Mesendoderm (in vitro differentiated cells): ENCODE data around the gene F2R.
A peak's percentile ranks its signal among the peaks of the same experiment; 100 is the strongest.

Source experiments
- DNase-seq: peaks from one replicate; pipeline ENCODE4 v3.0.0; 2013
- H2AK5ac ChIP-seq: 2 replicates; pipeline ENCODE4 v1.6.1; 2013; ENCODE audit warnings: low read length, inconsistent platforms
- H2BK120ac ChIP-seq: 2 replicates; pipeline ENCODE4 v1.6.1; 2013; ENCODE audit warnings: low read depth, mild to moderate bottlenecking, low read length, moderate library complexity, mixed read lengths
- H2BK15ac ChIP-seq: replicated peaks from 2 replicates; pipeline ENCODE4 v1.6.1; 2013; ENCODE audit warnings: low read depth, mild to moderate bottlenecking, moderate library complexity
- H2BK5ac ChIP-seq: 2 replicates; pipeline ENCODE4 v1.6.1; 2013; ENCODE audit warnings: low read length, inconsistent platforms
- H3K18ac ChIP-seq: 2 replicates; pipeline ENCODE4 v1.6.1; 2013; ENCODE audit warnings: mild to moderate bottlenecking, low read length, mixed read lengths
- H3K23ac ChIP-seq: one replicate; pipeline ENCODE4 v1.6.1; 2013; ENCODE audit warnings: low read length
- H3K27ac ChIP-seq: 2 replicates; pipeline ENCODE4 v1.5.1; 2013; ENCODE audit warnings: low read depth, mild to moderate bottlenecking, inconsistent platforms, low read length, moderate library complexity
- H3K27me3 ChIP-seq: 2 replicates; pipeline ENCODE4 v1.6.1; 2013; ENCODE audit warnings: low read length, control low read depth, mild to moderate bottlenecking, inconsistent platforms; ENCODE audit not compliant: insufficient read depth, poor library complexity
- H3K36me3 ChIP-seq: 2 replicates; pipeline ENCODE4 v1.6.1; 2013; ENCODE audit warnings: low read length, inconsistent platforms; ENCODE audit not compliant: control insufficient read depth, insufficient read depth
- H3K4ac ChIP-seq: one replicate; pipeline ENCODE4 v1.6.1; 2013; ENCODE audit warnings: low read depth, mild to moderate bottlenecking, low read length, moderate library complexity
- H3K4me1 ChIP-seq: 2 replicates; pipeline ENCODE4 v1.6.1; 2013; ENCODE audit warnings: low read depth, low read length, inconsistent platforms; ENCODE audit not compliant: control insufficient read depth
- H3K4me2 ChIP-seq: 2 replicates; pipeline ENCODE4 v1.6.1; 2013; ENCODE audit warnings: low read length
- H3K4me3 ChIP-seq: 2 replicates; pipeline ENCODE4 v1.5.1; 2013; ENCODE audit warnings: mild to moderate bottlenecking, low read length
- H3K56ac ChIP-seq: one replicate; pipeline ENCODE4 v1.6.1; 2013; ENCODE audit warnings: low read length
- H3K79me1 ChIP-seq: 2 replicates; pipeline ENCODE4 v1.6.1; 2013; ENCODE audit warnings: low read length, inconsistent platforms
- H3K79me2 ChIP-seq: 2 replicates; pipeline ENCODE4 v1.6.1; 2013; ENCODE audit warnings: mild to moderate bottlenecking, low read length; ENCODE audit not compliant: control insufficient read depth, insufficient read depth
- H3K9ac ChIP-seq: 2 replicates; pipeline ENCODE4 v1.6.1; 2013; ENCODE audit warnings: low read length, inconsistent platforms
- H4K5ac ChIP-seq: one replicate; pipeline ENCODE4 v1.6.1; 2013; ENCODE audit warnings: low read length
- H4K8ac ChIP-seq: one replicate; pipeline ENCODE4 v1.6.1; 2013; ENCODE audit warnings: low read depth, mild to moderate bottlenecking, control low read depth, low read length, moderate library complexity
- WGBS: extraction: QIAGEN DNeasy Blood & Tissue Kit; methylation state at CpG from one replicate; pipeline ENCODE4 v1.1.7; 2013; ENCODE audit warnings: low lambda C conversion rate, missing lambda C conversion rate; ENCODE audit not compliant: insufficient coverage; ENCODE audit errors: extremely low coverage; 5-methylcytosine and 5-hydroxymethylcytosine counted together

The F2R gene

GRCh38 chr5:76717222-76718083 lies 1.5 kb downstream of the F2R start:
- Histone ChIP-seq H3K4me2 (peak overlapping the region; percentile 7), H3K79me2 (peaks cover 5% of the 10 kb centered on the region), H3K4me3 (no peak overlapping the region), H2BK15ac (no peak overlapping the region), H3K27me3 (no peaks in the 10 kb centered on the region), H3K79me1 (peaks cover 7% of the 10 kb centered on the region), H2AK5ac (no peak overlapping the region), H3K56ac (peak overlapping the region; percentile 29), H3K23ac (no peak overlapping the region), H3K4me1 (peaks cover 2% of the 10 kb centered on the region), H3K27ac (no peak overlapping the region), H3K18ac (no peak overlapping the region), H4K5ac (no peak overlapping the region), H3K36me3 (no peaks in the 10 kb centered on the region), H2BK5ac (no peak overlapping the region), H2BK120ac (no peak overlapping the region), H3K9ac (peak overlapping the region; percentile 79), H4K8ac (no peak overlapping the region), H3K4ac (no peak overlapping the region)
- no CpG with 5 or more reads among the region's 11 CpGs for WGBS
- no peak for DNase-seq

DNA sequence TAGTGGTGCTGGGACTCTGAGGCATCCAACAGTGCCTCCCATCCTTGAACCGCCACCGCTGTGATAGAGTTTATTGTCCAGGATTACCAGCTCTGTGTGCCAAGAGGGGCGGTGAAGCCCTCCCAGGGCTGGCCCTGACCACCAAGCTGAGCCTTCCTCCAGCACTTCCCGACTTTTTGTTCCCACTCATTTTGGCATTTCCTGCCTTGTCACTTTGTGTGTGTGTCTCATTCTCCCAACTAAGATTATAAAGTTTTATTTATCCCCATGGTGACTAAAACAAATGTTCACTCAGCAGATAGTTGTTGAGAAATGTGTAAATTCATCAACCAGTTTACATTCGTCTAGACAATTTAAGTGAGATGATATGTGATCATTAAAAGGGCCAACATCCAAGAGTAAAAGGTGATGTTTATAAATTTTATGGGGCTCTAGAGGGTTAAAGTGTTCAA lies 2.5 kb downstream of the F2R start:
- Histone ChIP-seq H3K27ac (no peak overlapping the region), H3K4ac (no peak overlapping the region), H3K79me1 (peaks cover 10% of the 10 kb centered on the region), H3K56ac (no peak overlapping the region), H3K79me2 (peaks cover 9% of the 10 kb centered on the region), H3K18ac (no peak overlapping the region), H3K4me3 (no peak overlapping the region), H4K8ac (no peak overlapping the region), H2BK15ac (no peak overlapping the region), H2BK5ac (no peak overlapping the region), H3K9ac (no peak overlapping the region), H2BK120ac (no peak overlapping the region), H3K4me1 (peaks cover 2% of the 10 kb centered on the region), H2AK5ac (no peak overlapping the region), H3K36me3 (no peaks in the 10 kb centered on the region), H3K23ac (no peak overlapping the region), H3K4me2 (no peak overlapping the region), H3K27me3 (no peaks in the 10 kb centered on the region), H4K5ac (no peak overlapping the region)
- DNase-seq = no peak
- WGBS = no CpG with 5 or more reads among the region's 5 CpGs

DNA sequence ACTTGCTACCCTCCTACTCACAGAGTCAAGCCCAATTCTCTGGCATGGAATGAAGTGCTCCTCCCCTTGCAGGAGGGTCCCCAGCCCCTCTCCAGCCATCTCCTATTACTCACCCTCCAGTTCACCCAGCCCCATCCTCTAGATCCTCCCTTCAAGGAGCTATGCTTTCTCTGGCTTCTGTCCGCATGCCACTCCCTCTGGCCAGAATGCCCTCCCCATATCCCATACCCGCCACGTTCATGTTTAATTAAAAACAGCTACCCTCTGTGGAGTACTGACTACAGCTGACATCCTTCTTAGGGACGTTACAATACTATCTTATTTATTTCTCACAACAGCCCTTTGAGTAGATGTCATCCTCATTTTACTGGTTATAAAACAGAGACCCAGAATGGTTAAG lies 3.0 kb downstream of the F2R start:
- no CpG with 5 or more reads among the region's 4 CpGs for WGBS
- peaks cover 2% of the 10 kb centered on the region for H3K4me1 ChIP-seq

DNA sequence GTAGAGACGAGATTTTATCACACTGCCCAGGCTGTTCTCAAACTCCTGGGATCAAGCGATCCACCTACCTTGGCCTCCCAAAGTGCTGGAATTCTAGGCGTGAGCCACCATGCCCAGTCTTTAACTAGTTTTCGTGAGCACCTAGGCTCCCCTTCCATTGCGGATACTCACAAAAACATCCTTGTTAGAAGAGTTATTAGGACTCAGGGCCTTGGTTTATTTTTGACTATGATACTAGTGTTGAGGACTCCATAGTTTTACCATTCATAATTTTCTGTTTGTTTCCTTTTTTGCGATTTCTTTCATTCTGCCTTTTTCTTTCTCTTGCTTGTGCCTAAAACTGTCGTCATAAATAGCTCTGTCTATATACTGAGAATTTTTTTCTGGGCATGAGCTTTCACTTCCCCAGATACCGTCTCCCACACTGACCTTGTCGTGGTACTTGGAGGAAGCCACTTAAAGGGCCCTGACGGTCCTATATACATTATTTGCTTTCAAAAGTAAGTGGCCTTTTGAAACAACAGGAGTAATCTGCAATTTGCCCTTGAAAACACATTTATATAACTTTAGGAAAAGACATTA lies 5.2 kb downstream of the F2R start:
- no CpG with 5 or more reads among the region's 10 CpGs for WGBS
- H2BK15ac ChIP-seq = no peak overlapping the region
- H3K56ac ChIP-seq = no peak overlapping the region
- H2BK5ac ChIP-seq = no peak overlapping the region
- H3K27ac ChIP-seq = no peak overlapping the region
- no peak overlapping the region for H4K5ac ChIP-seq
- H3K79me1 ChIP-seq = peaks cover 10% of the 10 kb centered on the region
- no peak overlapping the region for H4K8ac ChIP-seq
- H3K27me3 ChIP-seq = no peaks in the 10 kb centered on the region
- peaks cover 2% of the 10 kb centered on the region for H3K4me1 ChIP-seq
- H2AK5ac ChIP-seq = no peak overlapping the region
- no peak overlapping the region for H3K4me2 ChIP-seq
- H3K4me3 ChIP-seq = no peak overlapping the region
- H2BK120ac ChIP-seq = no peak overlapping the region
- H3K23ac ChIP-seq = no peak overlapping the region
- H3K18ac ChIP-seq = no peak overlapping the region
- no peaks in the 10 kb centered on the region for H3K36me3 ChIP-seq
- no peak overlapping the region for H3K9ac ChIP-seq
- no peak overlapping the region for H3K4ac ChIP-seq
- peaks cover 9% of the 10 kb centered on the region for H3K79me2 ChIP-seq
- DNase-seq = no peak

More for the DNA sequence above, 3.0 kb downstream of the F2R start:
- no peak overlapping the region for H3K18ac ChIP-seq
- H2BK5ac ChIP-seq = no peak overlapping the region
- peaks cover 10% of the 10 kb centered on the region for H3K79me1 ChIP-seq
- H3K79me2 ChIP-seq = peaks cover 9% of the 10 kb centered on the region
- no peak overlapping the region for H3K9ac ChIP-seq
- no peak overlapping the region for H3K4ac ChIP-seq
- no peak overlapping the region for H3K27ac ChIP-seq
- H3K27me3 ChIP-seq = no peaks in the 10 kb centered on the region
- no peak overlapping the region for H2BK120ac ChIP-seq
- H3K4me3 ChIP-seq = no peak overlapping the region
- no peak overlapping the region for H4K8ac ChIP-seq
- H4K5ac ChIP-seq = no peak overlapping the region
- H2BK15ac ChIP-seq = no peak overlapping the region
- no peaks in the 10 kb centered on the region for H3K36me3 ChIP-seq
- H2AK5ac ChIP-seq = no peak overlapping the region
- DNase-seq = no peak
- H3K4me2 ChIP-seq = no peak overlapping the region
- H3K23ac ChIP-seq = no peak overlapping the region
- H3K56ac ChIP-seq = no peak overlapping the region

- no peak overlapping the region for H3K27ac ChIP-seq
- no peaks in the 10 kb centered on the region for H3K36me3 ChIP-seq
- H3K18ac ChIP-seq = no peak overlapping the region
- WGBS = no CpG with 5 or more reads among the region's 1 CpG
- H4K5ac ChIP-seq = no peak overlapping the region
- no peak overlapping the region for H2AK5ac ChIP-seq
- H3K27me3 ChIP-seq = no peaks in the 10 kb centered on the region
- no peak for DNase-seq
- H2BK5ac ChIP-seq = no peak overlapping the region
- H4K8ac ChIP-seq = no peak overlapping the region
- H3K4me2 ChIP-seq = no peak overlapping the region
- H3K4ac ChIP-seq = no peak overlapping the region
- H3K9ac ChIP-seq = no peak overlapping the region
- no peak overlapping the region for H3K23ac ChIP-seq
- peaks cover 7% of the 10 kb centered on the region for H3K79me1 ChIP-seq
- H3K4me3 ChIP-seq = no peak overlapping the region
- no peaks in the 10 kb centered on the region for H3K4me1 ChIP-seq
- H3K79me2 ChIP-seq = peaks cover 5% of the 10 kb centered on the region
- no peak overlapping the region for H3K56ac ChIP-seq
- no peak overlapping the region for H2BK15ac ChIP-seq
- no peak overlapping the region for H2BK120ac ChIP-seq
Observed at GRCh38 chr5:76723266-76723665, 7.3 kb downstream of the F2R start.
